Nephron (organoid): ENCODE measurements around the gene FANCG.

ENCODE experiments used
- H3K27ac Mint-ChIP-seq, 3 experiments: 2 replicates each; pipeline ENCODE4 v1.8.0; 2020; ENCODE audit warnings: mixed read lengths in 3 of 3, mild to moderate bottlenecking in 2 of 3, moderate library complexity in 1 of 3
- H3K27me3 Mint-ChIP-seq: 2 replicates; pipeline ENCODE4 v1.8.0; 2021; ENCODE audit warnings: low read depth, mild to moderate bottlenecking, moderate library complexity, mixed read lengths
- H3K36me3 Mint-ChIP-seq: 2 replicates; pipeline ENCODE4 v1.8.0; 2020; ENCODE audit warnings: low read depth, mixed read lengths
- H3K4me1 Mint-ChIP-seq: 2 replicates; pipeline ENCODE4 v1.8.0; 2020; ENCODE audit warnings: mixed read lengths
- H3K4me3 Mint-ChIP-seq, 3 experiments: 2 replicates each; pipeline ENCODE4 v1.8.0; 2020; ENCODE audit warnings: mild to moderate bottlenecking in 3 of 3, mixed read lengths in 3 of 3, moderate library complexity in 2 of 3
- H3K9me3 Mint-ChIP-seq: 2 replicates; pipeline ENCODE4 v1.8.0; 2020; ENCODE audit warnings: mixed read lengths
- CTCF ChIP-seq, 3 experiments: fragments of 200-600 bp; sonication (generic); IDR thresholded peaks; one replicate each; pipeline ENCODE4 v1.5.0; 2021; ENCODE audit warnings: antibody characterized with exemption in 3 of 3; ENCODE audit not compliant: unreplicated experiment in 3 of 3

The FANCG gene

DNA sequence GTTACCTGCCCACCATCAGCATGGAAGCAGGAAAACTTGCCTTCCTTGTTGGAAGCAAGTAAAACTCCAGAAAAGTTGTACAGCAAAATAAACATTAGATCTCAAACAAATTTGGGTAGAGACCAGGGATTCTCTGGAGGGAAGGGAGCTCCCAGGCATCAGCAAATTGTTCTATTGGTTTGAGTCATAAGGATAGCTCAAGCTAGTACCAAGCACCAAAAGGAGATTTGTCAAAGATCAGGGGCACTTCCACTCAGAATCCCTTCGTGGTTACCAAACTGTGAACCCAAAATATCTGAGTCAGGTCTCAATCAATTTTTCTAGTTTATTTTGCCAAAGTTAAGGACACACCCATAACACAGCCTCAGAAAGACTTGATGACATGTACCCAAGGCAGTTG is 52.4 kb downstream of the FANCG start:
- Mint-ChIP-seq H3K27ac (peak overlapping the region in 1 of 3 experiments; percentile 26), H3K4me3 (no peak overlapping the region), H3K36me3 (peaks cover 25% of the 10 kb centered on the region), H3K27me3 (no peaks in the 10 kb centered on the region), H3K9me3 (no peaks in the 10 kb centered on the region), H3K4me1 (peaks cover 22% of the 10 kb centered on the region)
- no peak for TF ChIP-seq CTCF (IDR thresholded peaks at IDR 0.05; ENCODE audit: unreplicated experiment in 3 of 3)

- Mint-ChIP-seq H3K4me1 (peaks cover 22% of the 10 kb centered on the region), H3K27me3 (no peaks in the 10 kb centered on the region), H3K4me3 (no peak overlapping the region), H3K27ac (peak overlapping the region in 2 of 3 experiments; percentile 13 to 26), H3K36me3 (peaks cover 31% of the 10 kb centered on the region), H3K9me3 (no peaks in the 10 kb centered on the region)
- no peak for TF ChIP-seq CTCF (IDR thresholded peaks at IDR 0.05; ENCODE audit: unreplicated experiment in 3 of 3)
Measured at GRCh38 chr9:35026671-35027070, 53.1 kb downstream of the FANCG start.
